GM18499 (cell line): Measurements from ENCODE around the gene CHTF8.

ENCODE experiments used
- ATAC-seq: cut with Tn5 transposase; IDR thresholded peaks from one replicate; pipeline ENCODE4 v1.9.1; 2021; ENCODE audit warnings: moderate number of reproducible peaks; ENCODE audit not compliant: insufficient read depth, unreplicated experiment

The CHTF8 gene

DNA sequence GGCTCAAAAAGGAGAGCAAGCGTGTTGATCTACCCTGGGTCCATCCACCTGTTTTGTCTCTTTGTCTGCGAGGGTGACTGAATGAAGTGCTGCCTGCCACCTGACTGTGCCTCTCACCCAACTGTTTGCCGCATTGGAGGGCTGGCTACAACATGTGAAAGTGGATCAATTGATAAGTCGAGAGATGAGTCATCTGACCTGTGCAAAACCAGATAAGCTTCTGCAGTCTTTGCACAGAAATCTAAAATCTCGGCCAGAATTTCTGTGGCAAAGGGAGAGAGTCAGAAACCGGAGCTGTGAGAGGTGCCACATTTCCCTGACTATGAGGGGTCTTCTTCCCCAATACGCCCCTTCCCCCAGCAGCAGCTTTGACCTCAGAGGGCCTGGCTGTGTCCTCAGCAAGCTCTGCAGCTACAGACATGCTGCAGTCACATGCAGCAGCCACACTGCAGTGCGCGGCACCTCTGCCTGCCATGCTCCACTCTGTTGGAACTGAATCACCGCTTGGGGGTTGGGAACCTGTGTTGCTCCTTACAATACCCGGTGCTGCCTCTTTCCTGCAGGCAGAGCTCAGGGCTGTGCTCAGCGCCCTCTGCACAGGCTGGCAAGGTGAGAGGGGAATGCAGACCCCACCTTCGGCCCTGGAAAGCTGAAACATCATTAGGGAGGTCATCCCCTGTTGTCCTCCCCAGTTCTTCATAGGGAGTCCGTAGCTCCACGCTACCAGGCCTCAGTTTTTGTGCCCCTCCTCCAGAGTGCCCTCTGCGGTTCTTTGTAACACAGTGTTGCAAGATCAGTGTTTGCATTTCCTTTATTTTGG lies 43.1 kb downstream of the CHTF8 start:
- no peak for ATAC-seq

GRCh38 chr16:69088684-69089083 lies 43.7 kb downstream of the CHTF8 start:
- ATAC-seq = no peak

GRCh38 chr16:69087161-69087581 lies 45.2 kb downstream of the CHTF8 start:
- no peak for ATAC-seq

DNA sequence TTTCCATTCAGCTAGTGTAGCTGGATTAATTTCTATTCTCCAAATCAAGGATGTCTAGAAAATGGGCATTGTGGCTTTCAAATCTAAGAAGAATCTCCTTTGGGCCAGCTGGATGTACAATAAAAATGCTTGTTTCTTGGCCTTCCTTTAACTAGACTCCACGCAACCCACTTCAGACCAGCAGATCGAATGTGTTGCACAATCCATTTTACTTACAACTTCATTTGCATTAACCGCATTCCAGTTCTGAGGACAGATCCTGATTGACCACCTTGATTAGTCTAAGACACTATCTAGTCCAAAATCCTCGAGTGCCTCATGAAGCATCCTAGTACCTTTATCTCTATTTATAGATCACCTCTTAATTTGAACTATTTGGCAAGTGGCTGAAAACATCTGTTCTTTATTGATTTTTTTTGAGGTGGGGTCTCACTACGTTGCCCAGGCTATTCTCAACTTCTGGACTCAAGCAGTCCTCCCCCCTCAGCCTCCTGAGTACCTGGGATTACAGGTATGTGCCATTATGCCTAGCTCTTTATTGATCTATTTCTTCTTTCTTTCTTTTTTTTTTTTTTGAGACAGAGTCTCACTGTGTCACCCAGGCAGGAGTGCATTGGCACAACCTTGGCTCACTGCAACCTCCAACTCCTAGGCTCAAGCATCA lies 47.2 kb downstream of the CHTF8 start:
- ATAC-seq = no peak

GRCh38 chr16:69084289-69084688 lies 48.1 kb downstream of the CHTF8 start:
- no peak for ATAC-seq

- ATAC-seq = no peak
Observed at GRCh38 chr16:69083306-69083941, 49.0 kb downstream of the CHTF8 start.

- ATAC-seq = no peak
Observed at GRCh38 chr16:69079697-69080096, 52.7 kb downstream of the CHTF8 start.

DNA sequence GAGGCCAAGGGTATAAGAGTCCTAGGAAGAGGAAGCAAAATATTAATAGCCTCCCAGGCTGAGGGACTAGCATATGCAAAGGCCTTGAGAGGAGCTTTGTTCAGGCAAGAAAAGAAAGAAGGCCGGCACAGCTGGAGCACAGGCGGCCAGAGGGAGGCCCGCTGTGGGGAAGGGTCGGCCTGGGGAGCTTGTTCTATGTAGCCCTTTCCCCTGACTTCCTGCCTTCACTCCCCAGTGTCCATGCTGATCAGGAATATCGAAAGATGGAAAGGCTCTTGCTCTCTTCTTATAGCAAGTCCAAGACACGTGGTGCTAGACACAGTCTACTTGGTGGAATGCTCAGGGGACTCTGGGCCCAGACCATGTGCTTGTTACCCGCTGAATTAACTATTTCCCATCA lies 54.3 kb downstream of the CHTF8 start:
- no peak for ATAC-seq

- no peak for ATAC-seq
Observed at GRCh38 chr16:69077251-69077650, 55.1 kb downstream of the CHTF8 start.

GRCh38 chr16:69073181-69073702 lies 59.1 kb downstream of the CHTF8 start:
- no peak for ATAC-seq

GRCh38 chr16:69072640-69072974 lies 59.8 kb downstream of the CHTF8 start:
- no peak for ATAC-seq

DNA sequence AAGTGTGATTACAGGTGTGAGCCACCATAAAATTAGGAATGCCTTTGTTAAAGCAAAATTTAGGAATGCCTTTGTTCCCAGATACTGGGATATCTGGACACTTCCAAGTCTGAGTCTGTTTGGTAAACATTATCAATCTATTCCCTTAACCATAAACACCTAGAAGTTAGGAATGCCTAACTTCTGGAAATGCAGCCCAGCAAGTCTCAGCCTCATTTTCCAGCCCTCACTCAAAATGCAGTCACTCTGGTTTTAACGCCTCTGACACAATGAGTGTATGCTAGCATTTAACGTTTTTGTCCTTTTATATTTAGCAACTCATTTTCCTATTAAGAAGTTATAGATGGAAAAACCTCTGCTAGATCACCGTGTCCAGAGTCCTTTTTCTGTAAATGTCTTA lies 61.4 kb downstream of the CHTF8 start:
- no peak for ATAC-seq

DNA sequence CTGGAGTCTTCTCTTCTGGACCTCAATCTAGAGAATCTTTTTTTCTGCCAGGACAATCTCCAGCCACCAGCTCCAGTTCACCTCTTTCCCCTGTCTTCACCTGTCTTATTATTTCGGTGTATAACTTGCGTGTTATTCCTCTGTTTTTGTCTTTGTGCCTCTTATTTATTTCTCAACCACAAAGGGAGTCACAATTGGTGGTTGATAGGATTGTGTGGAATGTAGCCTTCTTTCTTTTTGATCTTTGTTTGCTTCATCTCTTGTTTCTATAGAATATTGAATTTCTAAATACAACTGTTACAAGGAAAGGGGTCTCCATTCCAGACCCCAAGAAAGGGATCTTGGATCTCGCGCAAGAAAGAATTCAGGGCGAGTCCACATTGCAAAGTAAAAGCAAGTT lies 62.9 kb downstream of the CHTF8 start:
- ATAC-seq = no peak
